ENCODE results near the gene CYP19A1. TPM values are rescaled to one million over a fixed set of nuclear protein-coding genes. Genes with fewer than 3 reads are reported as not detected.

The CYP19A1 gene
- total and polyA plus RNA-seq, 2 of the 8 experiments (the other 6 are each of a cell fraction or from before 2014, with no cell fraction given), result not detected

GRCh38 chr15:51323749-51324148 lies 14.6 kb downstream of the CYP19A1 start (continued):
- TF ChIP-seq, protein P1, sequence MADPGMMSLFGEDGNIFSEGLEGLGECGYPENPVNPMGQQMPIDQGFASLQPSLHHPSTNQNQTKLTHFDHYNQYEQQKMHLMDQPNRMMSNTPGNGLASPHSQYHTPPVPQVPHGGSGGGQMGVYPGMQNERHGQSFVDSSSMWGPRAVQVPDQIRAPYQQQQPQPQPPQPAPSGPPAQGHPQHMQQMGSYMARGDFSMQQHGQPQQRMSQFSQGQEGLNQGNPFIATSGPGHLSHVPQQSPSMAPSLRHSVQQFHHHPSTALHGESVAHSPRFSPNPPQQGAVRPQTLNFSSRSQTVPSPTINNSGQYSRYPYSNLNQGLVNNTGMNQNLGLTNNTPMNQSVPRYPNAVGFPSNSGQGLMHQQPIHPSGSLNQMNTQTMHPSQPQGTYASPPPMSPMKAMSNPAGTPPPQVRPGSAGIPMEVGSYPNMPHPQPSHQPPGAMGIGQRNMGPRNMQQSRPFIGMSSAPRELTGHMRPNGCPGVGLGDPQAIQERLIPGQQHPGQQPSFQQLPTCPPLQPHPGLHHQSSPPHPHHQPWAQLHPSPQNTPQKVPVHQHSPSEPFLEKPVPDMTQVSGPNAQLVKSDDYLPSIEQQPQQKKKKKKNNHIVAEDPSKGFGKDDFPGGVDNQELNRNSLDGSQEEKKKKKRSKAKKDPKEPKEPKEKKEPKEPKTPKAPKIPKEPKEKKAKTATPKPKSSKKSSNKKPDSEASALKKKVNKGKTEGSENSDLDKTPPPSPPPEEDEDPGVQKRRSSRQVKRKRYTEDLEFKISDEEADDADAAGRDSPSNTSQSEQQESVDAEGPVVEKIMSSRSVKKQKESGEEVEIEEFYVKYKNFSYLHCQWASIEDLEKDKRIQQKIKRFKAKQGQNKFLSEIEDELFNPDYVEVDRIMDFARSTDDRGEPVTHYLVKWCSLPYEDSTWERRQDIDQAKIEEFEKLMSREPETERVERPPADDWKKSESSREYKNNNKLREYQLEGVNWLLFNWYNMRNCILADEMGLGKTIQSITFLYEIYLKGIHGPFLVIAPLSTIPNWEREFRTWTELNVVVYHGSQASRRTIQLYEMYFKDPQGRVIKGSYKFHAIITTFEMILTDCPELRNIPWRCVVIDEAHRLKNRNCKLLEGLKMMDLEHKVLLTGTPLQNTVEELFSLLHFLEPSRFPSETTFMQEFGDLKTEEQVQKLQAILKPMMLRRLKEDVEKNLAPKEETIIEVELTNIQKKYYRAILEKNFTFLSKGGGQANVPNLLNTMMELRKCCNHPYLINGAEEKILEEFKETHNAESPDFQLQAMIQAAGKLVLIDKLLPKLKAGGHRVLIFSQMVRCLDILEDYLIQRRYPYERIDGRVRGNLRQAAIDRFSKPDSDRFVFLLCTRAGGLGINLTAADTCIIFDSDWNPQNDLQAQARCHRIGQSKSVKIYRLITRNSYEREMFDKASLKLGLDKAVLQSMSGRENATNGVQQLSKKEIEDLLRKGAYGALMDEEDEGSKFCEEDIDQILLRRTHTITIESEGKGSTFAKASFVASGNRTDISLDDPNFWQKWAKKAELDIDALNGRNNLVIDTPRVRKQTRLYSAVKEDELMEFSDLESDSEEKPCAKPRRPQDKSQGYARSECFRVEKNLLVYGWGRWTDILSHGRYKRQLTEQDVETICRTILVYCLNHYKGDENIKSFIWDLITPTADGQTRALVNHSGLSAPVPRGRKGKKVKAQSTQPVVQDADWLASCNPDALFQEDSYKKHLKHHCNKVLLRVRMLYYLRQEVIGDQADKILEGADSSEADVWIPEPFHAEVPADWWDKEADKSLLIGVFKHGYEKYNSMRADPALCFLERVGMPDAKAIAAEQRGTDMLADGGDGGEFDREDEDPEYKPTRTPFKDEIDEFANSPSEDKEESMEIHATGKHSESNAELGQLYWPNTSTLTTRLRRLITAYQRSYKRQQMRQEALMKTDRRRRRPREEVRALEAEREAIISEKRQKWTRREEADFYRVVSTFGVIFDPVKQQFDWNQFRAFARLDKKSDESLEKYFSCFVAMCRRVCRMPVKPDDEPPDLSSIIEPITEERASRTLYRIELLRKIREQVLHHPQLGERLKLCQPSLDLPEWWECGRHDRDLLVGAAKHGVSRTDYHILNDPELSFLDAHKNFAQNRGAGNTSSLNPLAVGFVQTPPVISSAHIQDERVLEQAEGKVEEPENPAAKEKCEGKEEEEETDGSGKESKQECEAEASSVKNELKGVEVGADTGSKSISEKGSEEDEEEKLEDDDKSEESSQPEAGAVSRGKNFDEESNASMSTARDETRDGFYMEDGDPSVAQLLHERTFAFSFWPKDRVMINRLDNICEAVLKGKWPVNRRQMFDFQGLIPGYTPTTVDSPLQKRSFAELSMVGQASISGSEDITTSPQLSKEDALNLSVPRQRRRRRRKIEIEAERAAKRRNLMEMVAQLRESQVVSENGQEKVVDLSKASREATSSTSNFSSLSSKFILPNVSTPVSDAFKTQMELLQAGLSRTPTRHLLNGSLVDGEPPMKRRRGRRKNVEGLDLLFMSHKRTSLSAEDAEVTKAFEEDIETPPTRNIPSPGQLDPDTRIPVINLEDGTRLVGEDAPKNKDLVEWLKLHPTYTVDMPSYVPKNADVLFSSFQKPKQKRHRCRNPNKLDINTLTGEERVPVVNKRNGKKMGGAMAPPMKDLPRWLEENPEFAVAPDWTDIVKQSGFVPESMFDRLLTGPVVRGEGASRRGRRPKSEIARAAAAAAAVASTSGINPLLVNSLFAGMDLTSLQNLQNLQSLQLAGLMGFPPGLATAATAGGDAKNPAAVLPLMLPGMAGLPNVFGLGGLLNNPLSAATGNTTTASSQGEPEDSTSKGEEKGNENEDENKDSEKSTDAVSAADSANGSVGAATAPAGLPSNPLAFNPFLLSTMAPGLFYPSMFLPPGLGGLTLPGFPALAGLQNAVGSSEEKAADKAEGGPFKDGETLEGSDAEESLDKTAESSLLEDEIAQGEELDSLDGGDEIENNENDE (IDR thresholded peaks at IDR 0.05; ENCODE audit: insufficient replicate concordance, low read length), result no peak
- TF ChIP-seq NRF1 (IDR thresholded peaks at IDR 0.05; ENCODE audit: low read depth, low read length) (no peak), KDM1A (IDR thresholded peaks at IDR 0.05; ENCODE audit: borderline replicate concordance, low read length) (no peak), POU5F1 (IDR thresholded peaks at IDR 0.05; ENCODE audit: low read depth, low read length) (no peak), ZNF274 (IDR thresholded peaks at IDR 0.05; ENCODE audit: borderline replicate concordance, extremely low read depth, low read length) (no peak), CEBPB (IDR thresholded peaks at IDR 0.05; ENCODE audit: low read depth, low read length) (no peak)
- TF ChIP-seq, protein P2, sequence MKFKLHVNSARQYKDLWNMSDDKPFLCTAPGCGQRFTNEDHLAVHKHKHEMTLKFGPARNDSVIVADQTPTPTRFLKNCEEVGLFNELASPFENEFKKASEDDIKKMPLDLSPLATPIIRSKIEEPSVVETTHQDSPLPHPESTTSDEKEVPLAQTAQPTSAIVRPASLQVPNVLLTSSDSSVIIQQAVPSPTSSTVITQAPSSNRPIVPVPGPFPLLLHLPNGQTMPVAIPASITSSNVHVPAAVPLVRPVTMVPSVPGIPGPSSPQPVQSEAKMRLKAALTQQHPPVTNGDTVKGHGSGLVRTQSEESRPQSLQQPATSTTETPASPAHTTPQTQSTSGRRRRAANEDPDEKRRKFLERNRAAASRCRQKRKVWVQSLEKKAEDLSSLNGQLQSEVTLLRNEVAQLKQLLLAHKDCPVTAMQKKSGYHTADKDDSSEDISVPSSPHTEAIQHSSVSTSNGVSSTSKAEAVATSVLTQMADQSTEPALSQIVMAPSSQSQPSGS (IDR thresholded peaks at IDR 0.05; ENCODE audit: low read length), result no peak
